ENCODE measurements around the gene TCERG1L. TPM values are rescaled to one million over a fixed set of nuclear protein-coding genes. Genes with fewer than 3 reads are reported as not detected.

TCERG1L gene
- total and polyA plus RNA-seq, 9 of the 15 experiments (the other 6 are each of a cell fraction or from before 2014, with no cell fraction given) = not detected

GRCh38 chr10:131188494-131188893 lies 123.0 kb downstream of the TCERG1L start:
- H3K79me2 ChIP-seq (ENCODE audit: control insufficient read depth, insufficient read depth, low read length) = no peaks in the 10 kb centered on the region
- H3K27ac ChIP-seq (ENCODE audit: extremely low read depth, low read depth, low read length) = no peak overlapping the region
- H3K9me1 ChIP-seq (ENCODE audit: control insufficient read depth, insufficient read depth, low read length) = no peaks in the 10 kb centered on the region
- TF ChIP-seq, protein P1, sequence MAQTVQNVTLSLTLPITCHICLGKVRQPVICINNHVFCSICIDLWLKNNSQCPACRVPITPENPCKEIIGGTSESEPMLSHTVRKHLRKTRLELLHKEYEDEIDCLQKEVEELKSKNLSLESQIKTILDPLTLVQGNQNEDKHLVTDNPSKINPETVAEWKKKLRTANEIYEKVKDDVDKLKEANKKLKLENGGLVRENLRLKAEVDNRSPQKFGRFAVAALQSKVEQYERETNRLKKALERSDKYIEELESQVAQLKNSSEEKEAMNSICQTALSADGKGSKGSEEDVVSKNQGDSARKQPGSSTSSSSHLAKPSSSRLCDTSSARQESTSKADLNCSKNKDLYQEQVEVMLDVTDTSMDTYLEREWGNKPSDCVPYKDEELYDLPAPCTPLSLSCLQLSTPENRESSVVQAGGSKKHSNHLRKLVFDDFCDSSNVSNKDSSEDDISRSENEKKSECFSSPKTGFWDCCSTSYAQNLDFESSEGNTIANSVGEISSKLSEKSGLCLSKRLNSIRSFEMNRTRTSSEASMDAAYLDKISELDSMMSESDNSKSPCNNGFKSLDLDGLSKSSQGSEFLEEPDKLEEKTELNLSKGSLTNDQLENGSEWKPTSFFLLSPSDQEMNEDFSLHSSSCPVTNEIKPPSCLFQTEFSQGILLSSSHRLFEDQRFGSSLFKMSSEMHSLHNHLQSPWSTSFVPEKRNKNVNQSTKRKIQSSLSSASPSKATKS (CRISPR knock-in tag; IDR thresholded peaks at IDR 0.05) = no peak
- no peak for TF ChIP-seq GTF2E2 (tag; IDR thresholded peaks at IDR 0.05)
- no peak for TF ChIP-seq ZNF212 (CRISPR knock-in tag; IDR thresholded peaks at IDR 0.05)
- TF ChIP-seq ARHGAP35 (IDR thresholded peaks at IDR 0.05; ENCODE audit: partially characterized antibody) = no peak
- TF ChIP-seq, protein P2, sequence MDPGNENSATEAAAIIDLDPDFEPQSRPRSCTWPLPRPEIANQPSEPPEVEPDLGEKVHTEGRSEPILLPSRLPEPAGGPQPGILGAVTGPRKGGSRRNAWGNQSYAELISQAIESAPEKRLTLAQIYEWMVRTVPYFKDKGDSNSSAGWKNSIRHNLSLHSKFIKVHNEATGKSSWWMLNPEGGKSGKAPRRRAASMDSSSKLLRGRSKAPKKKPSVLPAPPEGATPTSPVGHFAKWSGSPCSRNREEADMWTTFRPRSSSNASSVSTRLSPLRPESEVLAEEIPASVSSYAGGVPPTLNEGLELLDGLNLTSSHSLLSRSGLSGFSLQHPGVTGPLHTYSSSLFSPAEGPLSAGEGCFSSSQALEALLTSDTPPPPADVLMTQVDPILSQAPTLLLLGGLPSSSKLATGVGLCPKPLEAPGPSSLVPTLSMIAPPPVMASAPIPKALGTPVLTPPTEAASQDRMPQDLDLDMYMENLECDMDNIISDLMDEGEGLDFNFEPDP (CRISPR knock-in tag; IDR thresholded peaks at IDR 0.05) = no peak
- no peak for TF ChIP-seq ZBTB17 (CRISPR knock-in tag; IDR thresholded peaks at IDR 0.05)
- no peak for TF ChIP-seq COPS2 (conservative IDR thresholded peaks at IDR 0.05)
- no peaks in the 10 kb centered on the region for H3K36me3 ChIP-seq (ENCODE audit: control insufficient read depth, insufficient read depth, low read length)
- DNase-seq (ENCODE audit: extremely low read depth in 1 of 4, low spot score in 3 of 4) (no peak), FAIRE-seq (no peak), ATAC-seq (no peak)
- H2AFZ ChIP-seq (ENCODE audit: low read depth, low read length) = no peak overlapping the region
- intact Hi-C loops (cut with micrococcal nuclease) (no loop called here), in situ Hi-C loops (cut with MboI) (no loop called here)
- H3K4me1 ChIP-seq (replicated peaks in 1 of 2; ENCODE audit: control insufficient read depth in 2 of 2, insufficient read depth in 2 of 2, low read length in 2 of 2) = no peaks in the 10 kb centered on the region
- WGBS (ENCODE audit: insufficient coverage, low coverage, missing lambda C conversion rate) = 4% methylated on average over 4 of the region's 4 CpGs
- POLR2A ChIA-PET = no interaction called here
- no peak overlapping the region for H3K4me3 ChIP-seq
- no peaks in the 10 kb centered on the region for H4K20me1 ChIP-seq (replicated peaks; ENCODE audit: control insufficient read depth, insufficient read depth, low read length)
- no peak overlapping the region for H3K9ac ChIP-seq (ENCODE audit: insufficient read depth in 1 of 2, low read depth in 2 of 2, low read length in 2 of 2)
- no TSS peak for BruUV-seq (replicated peaks)
- H3K9me3 ChIP-seq (replicated peaks; ENCODE audit: control insufficient read depth, insufficient read depth, low read depth, low read length) = no peaks in the 10 kb centered on the region
- peaks cover 0 to 4% of the 10 kb centered on the region in 2 experiments; a peak in 1 of 5 replicates for H3K27me3 ChIP-seq (ENCODE audit: control insufficient read depth in 2 of 2, insufficient read depth in 2 of 2, low read length in 2 of 2)
- H3K4me2 ChIP-seq (ENCODE audit: insufficient read depth, low read length) = no peak overlapping the region
- CTCF ChIA-PET (ENCODE audit: low intra/inter-chr PET ratio) = no interaction called here
